ENCODE results near the gene CD8B.

- TF ChIP-seq CTCF (conservative IDR thresholded peaks at IDR 0.05) (no peak), ZFX (IDR thresholded peaks at IDR 0.05) (no peak)
These were observed 78.9 kb downstream of the CD8B start for GRCh38 chr2:86782748-86783147.

Measured in C4-2B (cell line).